NT2/D1 (cell line): ENCODE results near the gene STK38L.
"Not testable (repeated sequence)": the region's sequence is repeated elsewhere in the genome, so short reads cannot be mapped to it uniquely, and the experiment has no call there.

Experiments
- DNase-seq: peaks from one replicate; pipeline ENCODE4 v3.0.0-alpha.2; 2011; ENCODE audit warnings: low read depth, low spot score
- H3K27me3 ChIP-seq: 2 replicates; pipeline ENCODE4 v1.6.0; 2011; ENCODE audit warnings: mild to moderate bottlenecking; ENCODE audit not compliant: insufficient read length, insufficient read depth
- H3K36me3 ChIP-seq: 2 replicates; pipeline ENCODE4 v1.6.1; 2011; ENCODE audit warnings: mild to moderate bottlenecking, low read length, mixed read lengths; ENCODE audit not compliant: insufficient read depth, insufficient read length
- H3K4me1 ChIP-seq: 2 replicates; pipeline ENCODE4 v1.5.1; 2011; ENCODE audit not compliant: insufficient read depth, insufficient read length
- H3K4me3 ChIP-seq: 2 replicates; pipeline ENCODE4 v1.5.1; 2011; ENCODE audit warnings: low read depth; ENCODE audit not compliant: insufficient read length
- H3K9ac ChIP-seq: 2 replicates; pipeline ENCODE4 v1.6.0; 2011; ENCODE audit warnings: low read depth; ENCODE audit not compliant: insufficient read length
- H3K9me3 ChIP-seq: 2 replicates; pipeline ENCODE4 v1.5.1; 2011; ENCODE audit warnings: mild to moderate bottlenecking, low read length; ENCODE audit not compliant: insufficient read depth
- SUZ12 ChIP-seq: IDR thresholded peaks from 2 replicates; pipeline ENCODE4 v1.6.1; 2011; ENCODE audit not compliant: insufficient read length, insufficient read depth; ENCODE audit errors: extremely low read depth
- YY1 ChIP-seq: IDR thresholded peaks from 2 replicates; pipeline ENCODE4 v1.6.1; 2011; ENCODE audit not compliant: insufficient read length, insufficient read depth
- ZNF274 ChIP-seq: IDR thresholded peaks from 2 replicates; pipeline ENCODE4 v1.6.1; 2011; ENCODE audit warnings: mild to moderate bottlenecking, low read depth, low read length

The STK38L gene

DNA sequence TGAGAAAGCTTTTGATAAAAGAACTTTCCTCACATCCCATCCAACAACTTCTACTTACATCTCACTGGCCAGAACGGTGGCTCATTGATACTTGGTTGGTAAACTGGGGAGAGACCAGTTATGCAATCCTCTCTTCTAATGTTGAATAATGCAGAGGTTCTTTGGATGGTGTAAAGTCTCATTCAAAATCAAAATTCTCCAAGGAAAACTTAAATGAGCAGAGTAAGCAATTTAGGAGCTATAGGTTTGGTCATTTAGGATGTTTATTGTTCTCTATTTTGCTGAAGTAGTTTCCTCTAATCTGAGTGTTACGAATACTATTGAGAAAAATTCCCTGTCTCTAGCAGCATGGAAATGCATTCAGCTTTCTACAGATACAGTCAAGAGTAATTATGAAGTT is 26.5 kb upstream of the STK38L start:
- no peak for DNase-seq
- Histone ChIP-seq H3K36me3 (no peaks in the 10 kb centered on the region), H3K9ac (no peak overlapping the region), H3K4me1 (no peaks in the 10 kb centered on the region), H3K9me3 (peaks cover 7% of the 10 kb centered on the region; the same call in 1 of the 2 replicates), H3K4me3 (no peak overlapping the region), H3K27me3 (no peaks in the 10 kb centered on the region)
- no peak for TF ChIP-seq ZNF274
- no peak for TF ChIP-seq YY1
- no peak for TF ChIP-seq SUZ12

DNA sequence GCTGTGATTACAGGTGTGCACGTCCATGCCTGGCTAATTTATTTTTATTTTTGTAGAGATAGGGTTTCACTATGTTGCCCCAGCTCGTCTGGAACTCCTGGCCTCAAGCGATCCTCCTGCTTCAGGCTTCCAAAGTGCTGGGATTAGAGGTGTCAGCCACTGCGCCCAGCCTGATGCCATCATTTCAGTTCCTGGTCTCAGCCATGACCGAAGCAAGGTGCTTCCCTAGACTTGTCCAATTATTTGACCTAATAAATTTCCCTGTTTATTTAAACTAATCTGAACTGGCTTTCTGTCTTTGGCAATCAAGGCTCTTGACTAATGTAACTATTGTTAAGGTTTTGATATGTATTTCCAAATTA is 24.4 kb upstream of the STK38L start:
- Histone ChIP-seq H3K9me3 (no peaks in the 10 kb centered on the region), H3K36me3 (no peaks in the 10 kb centered on the region), H3K4me1 (no peaks in the 10 kb centered on the region), H3K4me3 (no peak overlapping the region), H3K9ac (no peak overlapping the region), H3K27me3 (no peaks in the 10 kb centered on the region)
- TF ChIP-seq SUZ12 (no peak), ZNF274 (no peak)
- DNase-seq: no peak

DNA sequence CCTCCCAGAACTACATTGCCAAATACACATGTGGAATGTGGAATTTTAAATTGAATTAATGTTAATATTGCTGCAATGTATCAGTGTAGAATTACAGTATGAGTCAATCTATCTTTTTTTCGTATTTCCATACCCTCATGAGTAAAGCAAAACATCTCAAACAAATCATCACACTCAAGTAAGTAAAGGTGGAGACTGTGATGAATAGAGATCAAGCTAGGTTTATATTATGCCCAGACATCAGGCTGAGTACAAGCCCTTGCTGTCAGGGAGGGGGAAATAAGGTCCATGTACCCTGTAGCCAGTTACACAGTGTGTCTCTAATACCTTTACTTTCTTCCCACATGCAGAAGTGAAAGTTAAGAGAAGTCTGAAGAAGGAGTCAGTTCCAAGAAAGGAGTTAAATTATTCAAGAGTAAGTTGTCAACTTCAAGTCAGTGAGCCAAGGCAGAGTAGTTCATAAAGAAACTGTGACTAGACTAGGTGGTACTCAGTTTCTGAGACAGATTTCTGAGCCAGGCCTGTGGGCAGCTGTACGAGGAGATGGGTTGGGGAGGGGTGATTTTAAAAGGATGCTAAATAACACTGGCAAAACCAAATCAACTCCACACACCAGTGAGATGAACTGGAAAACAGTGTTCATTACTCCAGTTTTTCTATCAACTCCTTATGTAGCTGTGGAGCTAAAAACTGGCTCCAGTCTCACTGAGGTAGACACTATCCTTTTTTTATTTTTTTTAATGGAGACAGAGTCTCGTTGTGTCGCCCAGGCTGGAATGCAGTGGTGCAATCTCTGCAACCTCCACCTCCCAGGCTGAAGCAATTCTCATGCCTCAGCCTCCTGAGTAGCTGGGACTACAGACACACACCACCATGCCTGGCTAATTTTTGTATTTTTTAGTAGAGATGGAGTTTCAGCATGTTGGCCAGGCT is 23.8 kb upstream of the STK38L start:
- no peak for DNase-seq
- Histone ChIP-seq H3K4me3 (no peak overlapping the region), H3K27me3 (no peaks in the 10 kb centered on the region), H3K9ac (no peak overlapping the region), H3K36me3 (no peaks in the 10 kb centered on the region), H3K4me1 (no peaks in the 10 kb centered on the region), H3K9me3 (no peaks in the 10 kb centered on the region)
- TF ChIP-seq YY1 (no peak), SUZ12 (no peak), ZNF274 (no peak)

DNA sequence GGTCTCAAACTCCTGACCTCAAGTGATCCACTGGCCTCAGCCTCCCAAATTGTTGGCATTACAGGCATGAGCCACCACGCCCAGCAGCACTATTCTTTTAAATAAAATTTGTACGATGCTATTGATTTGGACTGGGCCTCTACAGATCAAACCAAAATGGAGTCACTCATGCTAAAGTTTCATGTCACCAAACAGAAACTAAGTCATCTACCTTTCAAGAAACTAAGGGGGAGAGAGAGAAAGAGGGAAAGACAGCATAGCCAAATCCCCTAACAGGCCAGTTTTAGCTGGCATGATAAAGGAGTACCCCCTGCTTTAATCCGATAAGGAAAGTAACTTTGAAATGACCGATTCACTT is 23.1 kb upstream of the STK38L start:
- no peak for DNase-seq
- Histone ChIP-seq H3K27me3 (no peaks in the 10 kb centered on the region), H3K9me3 (no peaks in the 10 kb centered on the region), H3K4me3 (no peak overlapping the region), H3K4me1 (no peaks in the 10 kb centered on the region), H3K36me3 (no peaks in the 10 kb centered on the region), H3K9ac (no peak overlapping the region)
- TF ChIP-seq ZNF274 (no peak), YY1 (no peak), SUZ12 (no peak)

DNA sequence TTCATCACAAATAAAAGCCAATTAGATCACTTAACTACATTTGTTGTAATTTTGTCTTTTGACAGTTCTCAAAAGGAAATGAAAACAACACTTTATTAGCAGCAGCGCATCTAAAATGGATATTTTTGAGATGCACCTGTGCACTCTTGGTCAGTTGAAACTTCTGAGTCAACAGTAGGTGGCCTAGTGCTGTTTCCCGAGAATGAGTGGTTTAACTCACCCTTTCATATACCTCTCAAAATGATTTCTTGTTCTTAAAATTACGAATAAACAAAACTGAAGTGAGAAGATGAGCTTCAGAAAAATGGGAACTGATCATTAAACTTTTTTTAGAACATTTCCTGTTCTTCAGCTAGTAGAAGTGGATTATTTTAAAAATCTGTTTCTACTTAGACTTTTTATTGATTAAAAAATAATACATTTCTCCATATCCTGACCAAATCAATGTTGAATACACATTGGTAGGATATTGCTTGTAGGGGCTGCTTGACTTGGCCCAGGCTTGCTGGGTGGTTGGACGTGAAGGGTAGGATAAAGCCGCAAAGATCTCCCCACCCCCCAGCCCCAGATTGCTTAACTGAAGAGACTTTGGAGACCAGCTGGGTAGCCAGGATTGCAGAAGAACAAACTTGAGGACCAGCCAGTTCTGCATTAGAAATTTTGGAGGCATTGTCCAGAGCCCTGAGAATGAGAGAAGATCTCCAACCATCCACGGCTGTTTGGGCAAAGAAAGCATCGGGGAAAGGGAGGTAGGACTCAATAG is 22.3 kb upstream of the STK38L start:
- no peaks in the 10 kb centered on the region for H3K27me3 ChIP-seq
- no peaks in the 10 kb centered on the region for H3K9me3 ChIP-seq
- TF ChIP-seq ZNF274: no peak
- TF ChIP-seq YY1: no peak
- no peak for TF ChIP-seq SUZ12
- H3K4me1 ChIP-seq: no peaks in the 10 kb centered on the region
- no peak overlapping the region for H3K9ac ChIP-seq
- no peaks in the 10 kb centered on the region for H3K36me3 ChIP-seq
- no peak for DNase-seq
- no peak overlapping the region for H3K4me3 ChIP-seq

DNA sequence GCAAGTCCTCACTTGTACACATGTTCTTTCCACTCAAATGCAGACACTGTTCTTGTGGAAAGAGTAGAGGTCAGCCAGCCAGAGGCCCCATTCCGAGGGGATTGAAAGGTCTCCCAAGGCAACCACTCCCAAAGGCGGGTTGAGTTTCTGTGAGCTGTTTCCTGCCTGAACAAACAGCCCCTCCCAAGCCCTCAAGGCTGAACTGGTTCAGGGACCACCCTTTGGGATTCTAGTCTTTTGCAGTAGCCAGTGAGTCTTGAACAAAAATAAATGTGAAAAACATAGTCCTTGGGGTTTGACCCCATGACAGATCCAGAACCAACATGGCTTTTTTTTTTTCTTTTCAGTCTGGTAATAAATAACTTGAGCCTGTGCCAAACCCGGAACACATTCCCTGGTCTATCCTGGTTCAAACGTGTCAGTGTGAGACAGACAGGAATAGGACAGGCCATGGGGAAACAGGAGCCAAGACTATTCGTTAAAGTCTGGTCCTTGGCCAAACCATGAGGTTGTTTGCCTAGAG is 17.6 kb upstream of the STK38L start:
- Histone ChIP-seq H3K4me3 (no peak overlapping the region), H3K27me3 (no peaks in the 10 kb centered on the region), H3K9me3 (no peaks in the 10 kb centered on the region), H3K4me1 (no peaks in the 10 kb centered on the region), H3K36me3 (no peaks in the 10 kb centered on the region), H3K9ac (no peak overlapping the region)
- no peak for DNase-seq
- TF ChIP-seq YY1 (no peak), SUZ12 (no peak), ZNF274 (no peak)

DNA sequence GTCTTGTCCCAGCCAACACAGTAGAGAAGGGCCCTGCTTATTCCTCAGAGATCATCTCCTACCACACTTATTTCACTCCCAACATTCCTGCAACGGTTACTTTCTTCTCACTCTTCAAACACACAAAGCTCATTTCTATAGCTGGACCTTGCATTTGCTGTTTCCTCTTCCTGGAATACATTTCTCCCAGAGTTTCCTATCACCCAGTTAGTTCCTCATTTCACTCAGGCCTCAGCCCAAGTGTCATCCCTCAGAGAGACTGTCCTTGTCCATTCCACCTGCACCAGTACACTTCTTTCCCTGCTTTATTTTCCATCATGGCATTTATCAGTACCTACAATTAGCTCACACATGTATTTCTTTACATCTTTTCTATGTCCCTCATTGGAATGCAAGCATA is 14.7 kb upstream of the STK38L start:
- Histone ChIP-seq H3K36me3 (no peaks in the 10 kb centered on the region), H3K4me3 (no peak overlapping the region), H3K9ac (no peak overlapping the region), H3K4me1 (no peaks in the 10 kb centered on the region), H3K9me3 (no peaks in the 10 kb centered on the region), H3K27me3 (no peaks in the 10 kb centered on the region)
- TF ChIP-seq ZNF274 (no peak), SUZ12 (no peak), YY1 (no peak)
- DNase-seq: no peak

DNA sequence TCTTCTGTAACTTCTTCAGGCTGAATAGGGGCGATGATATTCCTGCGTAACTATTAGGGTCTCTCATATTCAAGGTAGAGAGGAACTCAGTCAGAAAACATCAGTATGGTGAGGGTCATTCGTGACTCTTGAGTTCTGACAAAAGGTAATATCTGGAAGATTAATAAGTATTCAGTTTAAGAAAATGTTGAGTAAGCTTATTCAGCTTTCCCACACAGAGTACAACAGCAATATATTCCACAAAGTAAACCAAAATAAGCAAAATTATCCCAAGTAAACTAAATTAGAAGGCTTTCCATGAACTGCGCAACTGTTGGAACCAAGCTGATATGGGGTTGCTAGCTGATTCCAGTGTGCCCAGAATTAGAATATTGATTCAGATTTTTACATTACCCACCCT is 12.7 kb upstream of the STK38L start:
- not testable (repeated sequence) for H3K9me3 ChIP-seq, DNase-seq

More for the DNA sequence above, 12.7 kb upstream of the STK38L start:
- not testable (repeated sequence) for H3K9ac ChIP-seq, H3K27me3 ChIP-seq, H3K36me3 ChIP-seq, H3K4me1 ChIP-seq, H3K4me3 ChIP-seq
